Activated CD4-positive, alpha-beta T cell treated with anti-CD3 and anti-CD28 coated beads for 36 hours (primary cell): Measurements from ENCODE around the gene PPP1R3F. TPM values are rescaled to one million over a fixed set of nuclear protein-coding genes. Genes with fewer than 3 reads are reported as not detected.
"Not testable (repeated sequence)": the region's sequence is repeated elsewhere in the genome, so short reads cannot be mapped to it uniquely, and the experiment has no call there.

Experiments used
- ATAC-seq: fragments of 200-7000 bp; cut with Tn5 transposase; one replicate; pipeline ENCODE4 v1.10.0; 2021; ENCODE audit warnings: mild to moderate bottlenecking, moderate library complexity
- CTCF ChIA-PET: fragments of 350-600 bp; sonication (Branson Sonifier 250); formaldehyde crosslinking; loops from one replicate; lab custom pipeline; 2021; ENCODE audit warnings: antibody characterized with exemption; lab: Charles Lee
- POLR2A ChIA-PET: fragments of 350-600 bp; sonication (Branson Sonifier 250); formaldehyde crosslinking; loops from one replicate; lab custom pipeline; 2021; ENCODE audit warnings: antibody characterized with exemption, inconsistent platforms; lab: Charles Lee
- DNase-seq: peaks from one replicate; pipeline ENCODE4 v3.0.0-alpha.2; 2020
- H3K27ac Mint-ChIP-seq: one replicate; pipeline ENCODE4 v1.8.0; 2021; ENCODE audit warnings: mixed read lengths
- H3K27me3 Mint-ChIP-seq: one replicate; pipeline ENCODE4 v1.8.0; 2021; ENCODE audit warnings: mixed read lengths
- H3K36me3 Mint-ChIP-seq: one replicate; pipeline ENCODE4 v1.8.0; 2021; ENCODE audit warnings: low read depth, mixed read lengths
- H3K4me1 Mint-ChIP-seq: one replicate; pipeline ENCODE4 v1.8.0; 2021; ENCODE audit warnings: mixed read lengths
- H3K4me3 Mint-ChIP-seq: one replicate; pipeline ENCODE4 v1.8.0; 2021; ENCODE audit warnings: mild to moderate bottlenecking, moderate library complexity, mixed read lengths
- H3K9me3 Mint-ChIP-seq: one replicate; pipeline ENCODE4 v1.8.0; 2021; ENCODE audit warnings: low read depth, mixed read lengths
- intact Hi-C, 2 experiments: fragments of 100-400 bp; cut with DNase I in 1 of 2; cut with micrococcal nuclease in 1 of 2; formaldehyde crosslinking; loops; one replicate each; pipeline versions ENCODE4 v1.14.2 to v1.15.1; 2022 to 2024; cut with DNase I, micrococcal nuclease
- total RNA-seq, 2 experiments: library from RNA; stranded (reverse); gene quantifications; one replicate each; pipeline ENCODE4 v1.2.3, GENCODE V29; 2021

Gene PPP1R3F
- total RNA-seq, 2 experiments from 2014 or later = 4.4 to 4.7 TPM

- Mint-ChIP-seq H3K9me3 (no peaks in the 10 kb centered on the region), H3K27ac (peak overlapping the region; percentile 56), H3K4me1 (peaks cover 28% of the 10 kb centered on the region), H3K36me3 (no peaks in the 10 kb centered on the region), H3K4me3 (no peak overlapping the region), H3K27me3 (no peaks in the 10 kb centered on the region)
- POLR2A ChIA-PET = no interaction called here
- CTCF ChIA-PET = interaction anchor here (0.6 to 2.1 kb wide), 5 partner anchors 8 to 444 kb away, joined by 3 to 7 read pairs (median 3); partner anchors contain the start of gene PPP1R3F
- intact Hi-C loops = loop anchor here (1.0 to 5.0 kb wide), 2 partner anchors 461 to 463 kb away; no protein-coding TSS in a partner anchor
- peak; percentile 86 for DNase-seq
- peak; percentile 93 for ATAC-seq
Measured at GRCh38 chrX:49291615-49292337, 22.2 kb downstream of the PPP1R3F start.

GRCh38 chrX:49292400-49293362, 23.1 kb downstream of the PPP1R3F start:
- intact Hi-C loops = loop anchor here (1.0 to 5.0 kb wide), 2 partner anchors 460 to 462 kb away; no protein-coding TSS in a partner anchor
- no peak overlapping the region for H3K4me3 Mint-ChIP-seq
- no peak overlapping the region for H3K27ac Mint-ChIP-seq
- POLR2A ChIA-PET = no interaction called here
- H3K36me3 Mint-ChIP-seq = no peaks in the 10 kb centered on the region
- H3K4me1 Mint-ChIP-seq = peaks cover 24% of the 10 kb centered on the region
- CTCF ChIA-PET = interaction anchor here (0.6 to 2.1 kb wide), 4 partner anchors 8 to 23 kb away, joined by 3 to 7 read pairs (median 4); partner anchors contain the start of gene PPP1R3F
- ATAC-seq (peak; percentile 38), DNase-seq (no peak)
- H3K27me3 Mint-ChIP-seq = no peaks in the 10 kb centered on the region
- H3K9me3 Mint-ChIP-seq = no peaks in the 10 kb centered on the region

GRCh38 chrX:49299293-49299692, 29.7 kb downstream of the PPP1R3F start:
- H3K27ac Mint-ChIP-seq, CTCF ChIA-PET, intact Hi-C loops, H3K27me3 Mint-ChIP-seq, DNase-seq, H3K36me3 Mint-ChIP-seq, H3K4me3 Mint-ChIP-seq, H3K4me1 Mint-ChIP-seq, POLR2A ChIA-PET, ATAC-seq, H3K9me3 Mint-ChIP-seq: not testable (repeated sequence)

- no peak for DNase-seq
- no peaks in the 10 kb centered on the region for H3K27me3 Mint-ChIP-seq
Measured at GRCh38 chrX:49300703-49301102, 31.1 kb downstream of the PPP1R3F start.

GRCh38 chrX:49303346-49303745, 33.8 kb downstream of the PPP1R3F start, which contains the start of gene GAGE10:
TSS of gene GAGE10 (plus strand) at chrX:49303646. CDS start at chrX:49304860, 1,214 bp downstream.
- Mint-ChIP-seq H3K36me3 (no peaks in the 10 kb centered on the region), H3K4me1 (peaks cover under 1% of the 10 kb centered on the region), H3K27ac (no peak within 1 kb of the TSS), H3K27me3 (no peaks in the 10 kb centered on the region), H3K4me3 (no peak within 1 kb of the TSS), H3K9me3 (no peaks in the 10 kb centered on the region)
- ATAC-seq = no peak
- CTCF ChIA-PET = no interaction called here
- DNase-seq = no peak
- intact Hi-C loops = no loop called here
- POLR2A ChIA-PET = no interaction called here

More at GRCh38 chrX:49300703-49301102, 31.1 kb downstream of the PPP1R3F start:
- Mint-ChIP-seq H3K4me1 (peaks cover 2% of the 10 kb centered on the region), H3K27ac (no peak overlapping the region), H3K36me3 (no peaks in the 10 kb centered on the region), H3K9me3 (no peaks in the 10 kb centered on the region), H3K4me3 (no peak overlapping the region)
- no peak for ATAC-seq
- intact Hi-C loops = no loop called here
- POLR2A ChIA-PET = no interaction called here
- CTCF ChIA-PET = interaction anchor here (0.6 kb wide), 1 partner anchor 9 kb away, joined by 3 read pairs; no protein-coding TSS in a partner anchor

- H3K36me3 Mint-ChIP-seq, intact Hi-C loops, H3K27ac Mint-ChIP-seq, H3K4me3 Mint-ChIP-seq, CTCF ChIA-PET, ATAC-seq, H3K9me3 Mint-ChIP-seq, POLR2A ChIA-PET, DNase-seq, H3K27me3 Mint-ChIP-seq: not testable (repeated sequence)
- peaks cover 20% of the 10 kb centered on the region for H3K4me1 Mint-ChIP-seq
Measured at GRCh38 chrX:49307775-49308174, 38.2 kb downstream of the PPP1R3F start.

- ChIA-PET POLR2A (interaction anchor here (1.1 kb wide), 1 partner anchor 40 kb away, joined by 3 read pairs; no protein-coding TSS in a partner anchor), CTCF (interaction anchor here (0.6 kb wide), 1 partner anchor 17 kb away, joined by 4 read pairs; no protein-coding TSS in a partner anchor)
- H3K27ac Mint-ChIP-seq = peak overlapping the region; percentile 95
- H3K4me1 Mint-ChIP-seq = peaks cover 20% of the 10 kb centered on the region
- no peaks in the 10 kb centered on the region for H3K9me3 Mint-ChIP-seq
- ATAC-seq (peak; percentile 60), DNase-seq (peak; percentile 29)
- H3K4me3 Mint-ChIP-seq = peak overlapping the region; percentile 70
- intact Hi-C loops = loop anchor here in 1 of 2 experiments (1.0 kb wide), 1 partner anchor 39 kb away; the partner anchor contains the start of gene PPP1R3F
- no peaks in the 10 kb centered on the region for H3K27me3 Mint-ChIP-seq
- no peaks in the 10 kb centered on the region for H3K36me3 Mint-ChIP-seq
Measured at GRCh38 chrX:49308604-49309269, 39.1 kb downstream of the PPP1R3F start.

- DNase-seq (peak; percentile 30), ATAC-seq (peak; percentile 72)
- Mint-ChIP-seq H3K4me1 (peaks cover 20% of the 10 kb centered on the region), H3K36me3 (no peaks in the 10 kb centered on the region), H3K4me3 (peak overlapping the region; percentile 70), H3K27me3 (no peaks in the 10 kb centered on the region), H3K27ac (peak overlapping the region; percentile 95), H3K9me3 (no peaks in the 10 kb centered on the region)
- ChIA-PET POLR2A (interaction anchor here (0.7 to 1.1 kb wide), 2 partner anchors 40 to 633 kb away, joined by 3 read pairs; no protein-coding TSS in a partner anchor), CTCF (interaction anchor here (0.6 kb wide), 1 partner anchor 18 kb away, joined by 4 read pairs; no protein-coding TSS in a partner anchor)
- intact Hi-C loops = loop anchor here in 1 of 2 experiments (1.0 kb wide), 1 partner anchor 40 kb away; the partner anchor contains the start of gene PPP1R3F
Measured at GRCh38 chrX:49309401-49309981, 39.9 kb downstream of the PPP1R3F start.

GRCh38 chrX:49310371-49310770, 40.8 kb downstream of the PPP1R3F start:
- peak overlapping the region; percentile 95 for H3K27ac Mint-ChIP-seq
- no peaks in the 10 kb centered on the region for H3K9me3 Mint-ChIP-seq
- CTCF ChIA-PET = no interaction called here
- intact Hi-C loops = no loop called here
- no peaks in the 10 kb centered on the region for H3K27me3 Mint-ChIP-seq
- POLR2A ChIA-PET = no interaction called here
- DNase-seq (no peak), ATAC-seq (no peak)
- H3K4me3 Mint-ChIP-seq = no peak overlapping the region
- H3K36me3 Mint-ChIP-seq = no peaks in the 10 kb centered on the region
- peaks cover 20% of the 10 kb centered on the region for H3K4me1 Mint-ChIP-seq

- ATAC-seq (no peak), DNase-seq (no peak)
- H3K27me3 Mint-ChIP-seq = no peaks in the 10 kb centered on the region
- H3K36me3 Mint-ChIP-seq = no peaks in the 10 kb centered on the region
- H3K4me1 Mint-ChIP-seq = peaks cover 20% of the 10 kb centered on the region
- ChIA-PET POLR2A (no interaction called here), CTCF (no interaction called here)
- H3K4me3 Mint-ChIP-seq = no peak overlapping the region
- intact Hi-C loops = no loop called here
- no peak overlapping the region for H3K27ac Mint-ChIP-seq
- no peaks in the 10 kb centered on the region for H3K9me3 Mint-ChIP-seq
Measured at GRCh38 chrX:49312176-49312575, 42.6 kb downstream of the PPP1R3F start.
